H9 (cell line): ENCODE results near the gene CA5A. TPM values are rescaled to one million over a fixed set of nuclear protein-coding genes. Genes with fewer than 3 reads are reported as not detected.

ENCODE experiments used
- DNase-seq: peaks from one replicate; pipeline ENCODE4 v3.0.0-alpha.2; 2017
- H2AFZ ChIP-seq: one replicate; pipeline ENCODE4 v1.6.1; 2013; ENCODE audit warnings: mild to moderate bottlenecking, low read length, control low read depth, moderate library complexity
- H2AK5ac ChIP-seq: 2 replicates; pipeline ENCODE4 v1.6.1; 2013; ENCODE audit warnings: low read length, control low read depth, mixed read lengths; ENCODE audit not compliant: insufficient read length
- H2BK120ac ChIP-seq: one replicate; pipeline ENCODE4 v1.6.1; 2013; ENCODE audit warnings: low read depth, mild to moderate bottlenecking, low read length, control low read depth, inconsistent platforms; ENCODE audit not compliant: poor library complexity, severe bottlenecking
- H2BK12ac ChIP-seq: 2 replicates; pipeline ENCODE4 v1.6.1; 2013; ENCODE audit warnings: low read length, control low read depth, mixed read lengths, low read depth; ENCODE audit not compliant: insufficient read length
- H2BK15ac ChIP-seq: 2 replicates; pipeline ENCODE4 v1.6.1; 2013; ENCODE audit warnings: low read depth, low read length, control low read depth
- H2BK20ac ChIP-seq: one replicate; pipeline ENCODE4 v1.6.1; 2013; ENCODE audit warnings: low read depth, mild to moderate bottlenecking, low read length, control low read depth, inconsistent platforms; ENCODE audit not compliant: poor library complexity, severe bottlenecking
- H2BK5ac ChIP-seq: 2 replicates; pipeline ENCODE4 v1.6.1; 2013; ENCODE audit warnings: low read length, control low read depth, mixed read lengths; ENCODE audit not compliant: insufficient read length
- H3K14ac ChIP-seq: 2 replicates; pipeline ENCODE4 v1.6.1; 2013; ENCODE audit warnings: low read length, control low read depth; ENCODE audit not compliant: insufficient read depth
- H3K18ac ChIP-seq: 2 replicates; pipeline ENCODE4 v1.6.1; 2013; ENCODE audit warnings: low read depth, mild to moderate bottlenecking, mixed read lengths, low read length, control low read depth; ENCODE audit not compliant: insufficient read length
- H3K23ac ChIP-seq: 2 replicates; pipeline ENCODE4 v1.6.1; 2013; ENCODE audit warnings: low read length, control low read depth, mixed read lengths, low read depth; ENCODE audit not compliant: insufficient read length
- H3K23me2 ChIP-seq: 2 replicates; pipeline ENCODE4 v1.6.1; 2013; ENCODE audit warnings: low read depth, mild to moderate bottlenecking, mixed read lengths, low read length, control low read depth; ENCODE audit not compliant: insufficient read length, poor library complexity, severe bottlenecking
- H3K27ac ChIP-seq: 2 replicates; pipeline ENCODE4 v1.5.1; 2013; ENCODE audit warnings: low read length, control low read depth, mixed read lengths, low read depth; ENCODE audit not compliant: insufficient read length
- H3K27me3 ChIP-seq: 2 replicates; pipeline ENCODE4 v1.6.1; 2013; ENCODE audit warnings: low read length, control low read depth, inconsistent platforms; ENCODE audit not compliant: insufficient read depth
- H3K4ac ChIP-seq: 2 replicates; pipeline ENCODE4 v1.6.1; 2013; ENCODE audit warnings: low read depth, mild to moderate bottlenecking, control low read depth, inconsistent platforms, low read length, moderate library complexity
- H3K4me1 ChIP-seq: 2 replicates; pipeline ENCODE4 v1.6.1; 2013; ENCODE audit warnings: low read length, control low read depth, inconsistent platforms; ENCODE audit not compliant: insufficient read depth
- H3K4me2 ChIP-seq: 2 replicates; pipeline ENCODE4 v1.6.1; 2013; ENCODE audit warnings: low read length, control low read depth, mixed read lengths; ENCODE audit not compliant: insufficient read length, insufficient read depth
- H3K56ac ChIP-seq: 2 replicates; pipeline ENCODE4 v1.6.1; 2013; ENCODE audit warnings: low read depth, mild to moderate bottlenecking, mixed read lengths, low read length, control low read depth; ENCODE audit not compliant: insufficient read length
- H3K79me1 ChIP-seq: 2 replicates; pipeline ENCODE4 v1.6.1; 2013; ENCODE audit warnings: low read depth, mild to moderate bottlenecking, moderate library complexity, low read length, control low read depth, inconsistent platforms; ENCODE audit not compliant: insufficient read depth, poor library complexity, severe bottlenecking
- H3K79me2 ChIP-seq: 2 replicates; pipeline ENCODE4 v1.6.1; 2013; ENCODE audit warnings: low read length, control low read depth, inconsistent platforms; ENCODE audit not compliant: insufficient read depth
- H3K9ac ChIP-seq: 2 replicates; pipeline ENCODE4 v1.6.1; 2013; ENCODE audit warnings: low read length, control low read depth, mixed read lengths; ENCODE audit not compliant: insufficient read length; ENCODE audit errors: extremely low read depth
- H3K9me3 ChIP-seq: one replicate; pipeline ENCODE4 v1.6.1; 2013; ENCODE audit warnings: low read depth, low read length, inconsistent platforms; ENCODE audit not compliant: control insufficient read depth
- H3T11ph ChIP-seq: one replicate; pipeline ENCODE4 v1.6.1; 2013; ENCODE audit warnings: mild to moderate bottlenecking, low read length, control low read depth, inconsistent platforms
- H4K20me1 ChIP-seq: one replicate; pipeline ENCODE4 v1.6.1; 2013; ENCODE audit not compliant: control insufficient read depth, insufficient read length, insufficient read depth
- H4K5ac ChIP-seq: 2 replicates; pipeline ENCODE4 v1.6.1; 2013; ENCODE audit warnings: low read depth, mild to moderate bottlenecking, mixed read lengths, low read length, control low read depth; ENCODE audit not compliant: insufficient read length
- H4K8ac ChIP-seq: replicated peaks from 2 replicates; pipeline ENCODE4 v1.6.1; 2013; ENCODE audit warnings: low read length, control low read depth, mixed read lengths, low read depth; ENCODE audit not compliant: insufficient read length
- H4K91ac ChIP-seq: 2 replicates; pipeline ENCODE4 v1.6.1; 2013; ENCODE audit warnings: low read depth, mild to moderate bottlenecking, moderate library complexity, mixed read lengths, low read length, control low read depth; ENCODE audit not compliant: insufficient read length
- H3K27ac Mint-ChIP-seq, 3 experiments: 2 replicates in 2 of 3; 3 replicates in 1 of 3; pipeline ENCODE4 v1.8.0; 2020 to 2021; ENCODE audit warnings: mixed read lengths in 3 of 3, mild to moderate bottlenecking in 1 of 3, moderate library complexity in 1 of 3
- H3K27me3 Mint-ChIP-seq: 2 replicates; pipeline ENCODE4 v1.8.0; 2021; ENCODE audit warnings: low read depth, mild to moderate bottlenecking, moderate library complexity, mixed read lengths
- H3K36me3 Mint-ChIP-seq, 3 experiments: 2 replicates in 2 of 3; 3 replicates in 1 of 3; pipeline ENCODE4 v1.8.0; 2020 to 2021; ENCODE audit warnings: low read depth in 3 of 3, mixed read lengths in 3 of 3; ENCODE audit not compliant: insufficient read depth in 1 of 3
- H3K4me1 Mint-ChIP-seq, 2 experiments: 2 replicates each; pipeline ENCODE4 v1.8.0; 2020; ENCODE audit warnings: mixed read lengths in 2 of 2
- H3K4me3 Mint-ChIP-seq, 2 experiments: 2 replicates in 1 of 2; 3 replicates in 1 of 2; pipeline ENCODE4 v1.8.0; 2020 to 2021; ENCODE audit warnings: mild to moderate bottlenecking in 2 of 2, mixed read lengths in 2 of 2, moderate library complexity in 1 of 2
- H3K9me3 Mint-ChIP-seq, 2 experiments: 2 replicates in 1 of 2; 3 replicates in 1 of 2; pipeline ENCODE4 v1.8.0; 2020; ENCODE audit warnings: mild to moderate bottlenecking in 2 of 2, mixed read lengths in 2 of 2, moderate library complexity in 1 of 2
- CTCF ChIP-seq: fragments of 200-600 bp; sonication (generic); conservative IDR thresholded peaks from 3 replicates; pipeline ENCODE4 v1.8.0; 2021; ENCODE audit warnings: antibody characterized with exemption, mild to moderate bottlenecking
- WGBS: extraction: QIAGEN DNeasy Blood & Tissue Kit; methylation state at CpG from one replicate; pipeline ENCODE4 v1.1.7; 2013; ENCODE audit warnings: missing lambda C conversion rate, low lambda C conversion rate, mixed read lengths; ENCODE audit not compliant: insufficient read length; ENCODE audit errors: extremely low coverage; 5-methylcytosine and 5-hydroxymethylcytosine counted together
- total RNA-seq: library from RNA; stranded (reverse); gene quantifications from 2 replicates; pipeline ENCODE4 v1.2.1, GENCODE V29; 2021

The CA5A gene
- total RNA-seq, 1 experiment from 2014 or later, result not detected

- peaks cover 1% of the 10 kb centered on the region for H3K27me3 Mint-ChIP-seq
- Histone ChIP-seq H2BK5ac (no peak overlapping the region), H3K14ac (no peak overlapping the region), H3T11ph (no peak overlapping the region), H4K5ac (no peak overlapping the region), H3K23me2 (no peaks in the 10 kb centered on the region), H2AFZ (no peak overlapping the region), H3K9me3 (no peaks in the 10 kb centered on the region), H3K4me1 (no peaks in the 10 kb centered on the region), H2BK120ac (no peak overlapping the region), H3K18ac (no peak overlapping the region), H3K27ac (no peak overlapping the region), H3K79me2 (peaks cover 20% of the 10 kb centered on the region; the same call in 1 of the 2 replicates), H3K4me2 (no peak overlapping the region), H3K4ac (no peak overlapping the region), H2BK12ac (no peak overlapping the region), H4K91ac (no peak overlapping the region), H3K9ac (no peak overlapping the region), H3K23ac (no peak overlapping the region), H3K27me3 (no peaks in the 10 kb centered on the region; the same call in 1 of the 2 replicates), H2BK20ac (no peak overlapping the region), H4K8ac (no peak overlapping the region), H2BK15ac (no peak overlapping the region), H3K56ac (no peak overlapping the region), H2AK5ac (no peak overlapping the region), H4K20me1 (no peaks in the 10 kb centered on the region), H3K79me1 (peaks cover 13% of the 10 kb centered on the region)
- H3K4me3 Mint-ChIP-seq, result no peak overlapping the region
- no CpG with 5 or more reads among the region's 4 CpGs for WGBS
- DNase-seq, result no peak
- H3K9me3 Mint-ChIP-seq, result no peaks in the 10 kb centered on the region
- peaks cover 7 to 13% (median 10%) of the 10 kb centered on the region in 3 experiments; a peak in 6 of 7 replicates for H3K36me3 Mint-ChIP-seq
- H3K27ac Mint-ChIP-seq, result no peak overlapping the region; a peak in 1 of 7 replicates
- TF ChIP-seq CTCF, result no peak
- peaks cover 30 to 35% of the 10 kb centered on the region in 2 experiments for H3K4me1 Mint-ChIP-seq
Measured at GRCh38 chr16:87961623-87962022, 25.3 kb upstream of the CA5A start.
